Inflammatory macrophage treated with lipopolysaccharide for 1 hour (primary cell): Measurements from ENCODE around the gene PLD6.
"Not testable (repeated sequence)": the region's sequence is repeated elsewhere in the genome, so short reads cannot be mapped to it uniquely, and the experiment has no call there.

Source experiments
- DNase-seq, 2 donors: peaks; one replicate each; pipeline ENCODE4 v3.0.0-alpha.2; 2020 to 2022

The PLD6 gene, protein sequence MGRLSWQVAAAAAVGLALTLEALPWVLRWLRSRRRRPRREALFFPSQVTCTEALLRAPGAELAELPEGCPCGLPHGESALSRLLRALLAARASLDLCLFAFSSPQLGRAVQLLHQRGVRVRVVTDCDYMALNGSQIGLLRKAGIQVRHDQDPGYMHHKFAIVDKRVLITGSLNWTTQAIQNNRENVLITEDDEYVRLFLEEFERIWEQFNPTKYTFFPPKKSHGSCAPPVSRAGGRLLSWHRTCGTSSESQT

GRCh38 chr17:17206124-17206912 is at the start of gene PLD6:
PLD6 (minus strand) TSS chr17:17206333; CDS start chr17:17206286, 47 bp downstream.
- DNase-seq: peak; percentile 36 to 74

DNA sequence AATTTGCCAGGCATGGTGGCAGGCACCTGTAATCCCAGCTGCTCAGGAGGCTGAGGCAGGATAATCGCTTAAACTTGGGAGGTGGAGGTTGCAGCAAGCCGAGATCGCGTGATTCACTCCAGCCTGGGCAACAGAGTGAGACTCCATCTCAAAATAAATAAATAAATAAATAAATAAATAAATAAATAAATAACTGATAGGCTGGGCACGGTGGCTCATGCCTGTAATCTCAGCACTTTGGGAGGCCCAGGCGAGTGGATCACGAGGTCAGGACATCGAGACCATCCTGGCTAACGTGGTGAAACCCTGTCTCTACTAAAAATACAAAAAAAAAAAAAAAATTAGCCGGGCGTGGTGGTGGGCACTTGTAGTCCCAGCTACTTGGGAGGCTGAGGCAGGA is 49.6 kb upstream of the PLD6 start:
- DNase-seq: not testable (repeated sequence)

DNA sequence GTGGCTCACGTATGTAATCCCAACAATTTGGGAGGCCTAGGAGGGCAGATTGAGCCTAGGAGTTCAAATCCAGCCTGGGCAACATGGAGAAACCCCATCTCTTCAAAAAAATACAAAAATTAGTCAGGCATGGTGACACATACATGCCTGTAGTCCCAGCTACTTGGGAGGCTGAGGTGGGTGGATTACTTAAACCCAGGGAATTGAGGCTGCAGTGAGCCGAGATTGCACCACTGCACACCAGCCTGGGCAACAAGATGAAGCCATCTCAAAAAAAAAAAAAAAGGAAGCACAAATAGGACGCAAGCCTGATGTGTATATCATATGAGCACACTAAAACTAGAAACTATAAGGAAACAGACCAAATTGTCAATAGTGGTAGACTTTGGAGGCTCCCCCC is 47.9 kb upstream of the PLD6 start:
- DNase-seq: peak; percentile 82 to 96

DNA sequence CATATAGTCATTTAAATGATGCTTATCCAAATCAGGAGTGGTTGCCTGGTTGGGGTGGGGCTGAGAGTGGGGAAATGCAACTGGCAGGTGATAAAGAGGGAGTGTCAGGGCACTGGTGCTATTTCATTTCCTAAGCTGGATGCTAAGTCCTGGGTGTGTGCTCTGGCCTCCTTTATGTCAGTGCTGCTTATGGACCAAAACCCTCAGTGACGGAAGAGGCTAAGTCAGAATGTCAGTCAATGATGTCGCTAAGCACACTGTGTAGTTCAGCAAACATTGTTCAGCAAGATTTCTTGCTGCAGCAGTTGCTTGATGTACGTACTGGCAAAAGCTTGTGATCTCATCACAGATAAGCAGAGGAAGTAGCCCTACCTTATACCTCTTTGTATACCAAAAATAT is 47.3 kb upstream of the PLD6 start:
- DNase-seq: peak in 1 of 2 donors; percentile 13

GRCh38 chr17:17252149-17252661 is 46.1 kb upstream of the PLD6 start:
- DNase-seq: no peak

DNA sequence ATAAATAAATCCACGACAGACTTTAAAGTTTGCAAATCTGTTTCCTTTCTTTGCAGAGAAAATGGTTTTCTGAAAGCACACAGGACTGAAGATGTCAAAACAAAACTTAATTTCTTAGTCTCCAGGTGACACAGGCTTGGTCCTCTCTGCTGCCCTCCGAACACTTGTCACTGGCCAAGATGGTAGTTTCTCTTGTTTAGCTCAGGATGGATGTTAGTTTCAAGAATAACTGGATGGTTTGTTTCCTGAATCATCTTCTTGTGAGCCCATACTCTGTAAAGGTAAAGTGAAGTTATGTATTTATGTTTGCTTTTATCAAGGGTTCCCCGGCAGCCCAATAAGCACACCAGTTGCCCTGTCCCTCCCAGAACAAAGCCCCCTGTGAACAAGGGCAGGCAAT is 40.7 kb upstream of the PLD6 start:
- DNase-seq: no peak

DNA sequence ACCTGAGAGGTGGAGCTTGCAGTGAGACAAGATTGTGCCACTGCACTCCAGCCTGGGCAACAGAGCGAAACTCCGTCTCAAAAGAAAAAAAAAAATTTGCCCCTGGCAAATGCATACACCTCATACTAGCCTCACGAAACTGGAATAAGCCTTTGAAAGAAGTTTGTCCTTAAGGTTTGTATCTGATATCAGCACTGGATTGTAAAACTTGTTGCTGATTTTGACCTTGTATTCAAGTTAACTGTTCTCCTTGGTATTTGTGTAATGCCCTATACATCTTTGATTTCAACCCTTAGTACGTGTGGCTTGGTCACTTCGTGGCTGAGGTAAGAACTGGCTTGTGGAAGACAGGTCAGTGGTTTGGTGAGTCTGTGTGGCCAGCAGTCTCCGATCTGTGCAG is 37.0 kb upstream of the PLD6 start:
- DNase-seq: no peak

DNA sequence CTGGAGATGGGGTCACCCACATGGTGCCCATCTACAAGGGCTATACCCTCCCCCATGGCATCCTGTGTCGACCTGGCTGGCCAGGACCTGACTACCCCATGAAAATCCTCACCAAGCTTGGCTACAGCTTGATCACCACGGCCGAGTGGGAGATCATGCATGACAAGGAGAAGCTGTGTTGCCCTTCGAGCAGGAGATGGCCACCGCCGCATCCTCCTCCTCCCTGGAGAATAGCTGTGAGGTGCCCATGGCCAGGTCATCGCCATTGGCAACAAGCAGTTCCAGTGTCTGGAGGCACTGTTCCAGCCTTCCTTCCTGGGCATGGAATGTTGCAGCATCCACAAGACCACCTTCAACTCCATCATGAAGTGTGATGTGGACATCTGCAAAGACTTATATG is 36.1 kb upstream of the PLD6 start:
- DNase-seq: no peak

DNA sequence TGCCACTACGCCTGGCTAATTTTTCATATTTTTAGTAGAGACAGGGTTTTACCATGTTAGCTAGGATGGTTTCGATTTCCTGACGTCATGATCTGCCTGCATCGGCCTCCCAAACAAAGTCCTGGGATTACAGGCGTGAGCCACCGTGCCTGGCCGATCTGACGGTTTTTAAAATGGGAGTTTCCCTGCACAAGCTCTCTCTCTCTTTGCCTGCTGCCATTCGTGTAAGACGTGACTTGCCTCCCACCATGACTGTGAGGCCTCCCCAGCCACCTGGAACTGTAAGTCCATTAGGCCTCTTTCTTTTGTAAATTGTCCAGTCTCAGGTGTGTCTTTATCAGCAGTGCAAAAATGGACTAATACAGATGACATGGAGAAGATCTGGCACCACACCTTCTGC is 35.5 kb upstream of the PLD6 start:
- no peak for DNase-seq

GRCh38 chr17:17239832-17240231 is 33.7 kb upstream of the PLD6 start:
- no peak for DNase-seq

DNA sequence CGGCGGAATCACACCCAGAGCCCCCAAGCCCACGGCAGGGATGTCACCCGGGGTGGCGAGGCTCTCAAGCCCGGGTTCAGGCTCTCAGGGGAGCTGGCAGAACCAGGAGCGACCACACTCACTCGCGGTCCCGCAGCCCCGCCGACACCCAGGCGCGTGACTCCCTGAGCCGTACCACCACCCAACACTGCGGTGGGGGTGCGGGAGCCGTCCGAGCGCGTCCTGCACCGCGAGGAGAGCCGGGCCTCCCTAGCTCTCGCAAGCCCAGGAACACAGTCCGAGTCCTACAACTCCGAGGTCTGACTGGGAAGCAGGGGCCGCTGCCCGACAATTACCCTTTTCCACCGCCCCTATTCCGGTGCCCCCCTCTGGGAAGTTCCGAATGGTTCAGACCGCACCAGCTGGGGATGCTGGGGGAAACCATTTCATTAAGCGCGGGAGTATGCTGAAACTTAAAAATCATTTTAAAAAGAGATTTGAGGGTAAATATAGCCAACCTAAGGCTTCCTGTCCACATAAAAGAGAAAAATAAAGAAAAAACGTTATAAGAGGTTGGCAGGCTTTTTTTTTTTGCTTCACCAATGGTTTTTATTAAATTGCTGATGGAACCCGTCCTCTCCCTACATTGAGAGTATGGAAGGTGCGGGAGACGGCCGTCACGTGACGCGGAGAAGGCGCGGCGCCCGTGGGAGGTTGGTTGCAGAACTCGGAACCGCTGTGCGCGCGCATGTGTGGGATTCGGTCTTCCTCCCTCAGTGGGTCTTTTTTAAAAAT is 31.1 kb upstream of the PLD6 start, which contains the start of gene FLCN:
Gene FLCN, minus strand, starts transcription at position 143 of the 774 bp plus-strand sequence. CDS start 9,031 bp downstream, outside the sequence.
- peak; percentile 89 to 95 for DNase-seq

- peak; percentile 7 for DNase-seq
Observed at GRCh38 chr17:17236295-17237025, 30.3 kb upstream of the PLD6 start.

- DNase-seq: peak; percentile 7 to 33
Observed at GRCh38 chr17:17235212-17236174, 29.4 kb upstream of the PLD6 start.

- DNase-seq: no peak
Observed at GRCh38 chr17:17232303-17232621, 26.1 kb upstream of the PLD6 start.

DNA sequence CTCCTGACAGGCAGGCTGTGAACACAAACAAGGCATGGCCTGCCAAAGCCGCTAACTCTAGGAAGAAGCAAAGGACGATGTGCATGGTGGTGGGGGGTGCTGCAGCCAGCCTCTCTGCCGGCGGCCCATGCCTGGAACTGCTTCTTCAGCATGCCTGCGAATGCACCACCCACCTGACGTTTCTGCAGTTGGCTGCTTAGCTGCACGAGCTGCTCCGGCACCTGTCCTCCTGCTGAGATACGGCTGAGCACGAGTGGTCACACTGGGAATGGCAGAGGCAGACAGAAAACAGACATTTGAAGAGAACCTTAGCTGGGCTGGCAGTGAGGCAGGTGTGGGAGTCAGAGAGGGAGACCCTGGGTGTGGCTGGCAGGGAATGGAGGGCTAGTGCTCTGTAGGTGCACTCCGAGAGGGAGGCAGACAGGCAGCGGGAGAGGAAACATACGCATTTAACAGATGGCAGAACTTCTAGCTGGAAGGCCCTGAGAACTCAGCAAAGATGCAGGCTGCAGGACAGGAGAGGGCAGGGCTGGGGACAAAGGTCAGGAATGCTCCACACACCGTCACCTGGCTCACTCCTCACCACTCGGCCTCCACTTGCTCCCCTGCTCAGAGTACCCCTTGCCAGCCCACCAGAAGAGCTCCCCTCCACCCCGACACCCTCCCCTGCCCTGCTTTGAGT is 25.6 kb upstream of the PLD6 start:
- DNase-seq: no peak

GRCh38 chr17:17229416-17230384 is 23.6 kb upstream of the PLD6 start:
- no peak for DNase-seq

- DNase-seq: no peak
Observed at GRCh38 chr17:17228521-17229279, 22.6 kb upstream of the PLD6 start.

GRCh38 chr17:17227608-17228520 is 21.7 kb upstream of the PLD6 start:
- no peak for DNase-seq
